GM23338 (cell line): ENCODE data around the gene ADH5. TPM values are rescaled to one million over a fixed set of nuclear protein-coding genes. Genes with fewer than 3 reads are reported as not detected.

ENCODE experiments used
- ATAC-seq: fragments of 200-7000 bp; cut with Tn5 transposase; 3 replicates; pipeline ENCODE4 v1.9.1; 2020
- DNase-seq: peaks from one replicate; pipeline ENCODE4 v3.0.0-alpha.2; 2015; ENCODE audit warnings: low spot score
- H2AFZ ChIP-seq: fragments of 200-600 bp; sonication (generic); 2 replicates; pipeline ENCODE4 v1.8.0; 2016; ENCODE audit warnings: antibody characterized with exemption, mild to moderate bottlenecking, moderate library complexity
- H3F3A ChIP-seq: fragments of 200-600 bp; sonication (generic); replicated peaks from 2 replicates; pipeline ENCODE4 v1.8.0; 2017; ENCODE audit warnings: antibody characterized with exemption, mixed run types, low read depth
- H3K27ac ChIP-seq: fragments of 200-600 bp; sonication (generic); 2 replicates; pipeline ENCODE4 v1.6.1; 2016; ENCODE audit warnings: low read depth
- H3K27me3 ChIP-seq: fragments of 200-600 bp; sonication (generic); 2 replicates; pipeline ENCODE4 v1.8.0; 2016; ENCODE audit warnings: mild to moderate bottlenecking, mixed run types, moderate library complexity; ENCODE audit not compliant: insufficient read depth
- H3K36me3 ChIP-seq: fragments of 200-600 bp; sonication (generic); 2 replicates; pipeline ENCODE4 v1.8.0; 2016; ENCODE audit warnings: mild to moderate bottlenecking; ENCODE audit not compliant: insufficient read depth
- H3K4me1 ChIP-seq: fragments of 200-600 bp; sonication (generic); 2 replicates; pipeline ENCODE4 v1.8.0; 2016; ENCODE audit warnings: mild to moderate bottlenecking, moderate library complexity; ENCODE audit not compliant: insufficient read depth
- H3K4me2 ChIP-seq: fragments of 200-600 bp; sonication (generic); 2 replicates; pipeline ENCODE4 v1.7.1; 2017; ENCODE audit warnings: mixed run types
- H3K4me3 ChIP-seq: fragments of 200-600 bp; sonication (generic); 2 replicates; pipeline ENCODE4 v1.6.1; 2016; ENCODE audit warnings: mixed run types
- H3K79me2 ChIP-seq: fragments of 200-600 bp; sonication (generic); replicated peaks from 2 replicates; pipeline ENCODE4 v1.8.0; 2017; ENCODE audit warnings: mild to moderate bottlenecking; ENCODE audit not compliant: insufficient read depth
- H3K9me2 ChIP-seq: fragments of 200-600 bp; sonication (generic); 2 replicates; pipeline ENCODE4 v1.8.0; 2017; ENCODE audit not compliant: insufficient read depth
- H4K20me1 ChIP-seq: fragments of 200-600 bp; sonication (generic); replicated peaks from 2 replicates; pipeline ENCODE4 v1.8.0; 2017; ENCODE audit warnings: mild to moderate bottlenecking; ENCODE audit not compliant: insufficient read depth
- H3K27ac Mint-ChIP-seq: 2 replicates; pipeline ENCODE4 v1.8.0; 2020; ENCODE audit warnings: inconsistent platforms, mild to moderate bottlenecking, moderate library complexity, mixed read lengths
- H3K27me3 Mint-ChIP-seq: 3 replicates; pipeline ENCODE4 v1.8.0; 2022; ENCODE audit warnings: low read depth, mild to moderate bottlenecking, moderate library complexity, mixed read lengths, inconsistent platforms; ENCODE audit not compliant: insufficient read depth, poor library complexity
- H3K36me3 Mint-ChIP-seq: 3 replicates; pipeline ENCODE4 v1.8.0; 2021; ENCODE audit warnings: low read depth, mild to moderate bottlenecking, inconsistent platforms, moderate library complexity, mixed read lengths
- H3K4me1 Mint-ChIP-seq: 3 replicates; pipeline ENCODE4 v1.8.0; 2020; ENCODE audit warnings: mild to moderate bottlenecking, inconsistent platforms, mixed read lengths
- H3K4me3 Mint-ChIP-seq: 3 replicates; pipeline ENCODE4 v1.8.0; 2021; ENCODE audit warnings: moderate library complexity, mild to moderate bottlenecking, inconsistent platforms, mixed read lengths
- H3K9me3 Mint-ChIP-seq: 3 replicates; pipeline ENCODE4 v1.8.0; 2020; ENCODE audit warnings: moderate library complexity, mild to moderate bottlenecking, inconsistent platforms, mixed read lengths
- CREB1 ChIP-seq: fragments of 250-450 bp; sonication (Bioruptor Pico); IDR thresholded peaks from 2 replicates; pipeline ENCODE4 v1.5.0; 2020; ENCODE audit warnings: low read depth, mild to moderate bottlenecking, moderate library complexity
- CTCF ChIP-seq, 2 experiments: fragments of 200-600 bp in 1 of 2; sonication (generic) in 1 of 2; conservative IDR thresholded peaks; 2 replicates each; pipeline versions ENCODE4 v1.5.1 to v1.6.1; 2016 to 2017; ENCODE audit warnings: antibody characterized with exemption in 2 of 2, low read depth in 2 of 2, mild to moderate bottlenecking in 2 of 2, moderate library complexity in 1 of 2
- ETS1 ChIP-seq: IDR thresholded peaks from 2 replicates; pipeline ENCODE4 v1.6.1; 2016; ENCODE audit warnings: antibody characterized with exemption
- EZH2 ChIP-seq: fragments of 200-600 bp; sonication (generic); IDR thresholded peaks from one replicate; pipeline ENCODE4 v1.8.0; 2017; ENCODE audit warnings: antibody characterized with exemption, mild to moderate bottlenecking, low read depth; ENCODE audit not compliant: unreplicated experiment
- EZH2phosphoT487 ChIP-seq: fragments of 200-600 bp; sonication (generic); IDR thresholded peaks from one replicate; pipeline ENCODE4 v1.8.1; 2018; ENCODE audit warnings: antibody characterized with exemption; ENCODE audit not compliant: unreplicated experiment
- JUNB ChIP-seq: IDR thresholded peaks from one replicate; pipeline ENCODE4 v1.6.1; 2016; ENCODE audit warnings: antibody characterized with exemption; ENCODE audit not compliant: unreplicated experiment
- NANOG ChIP-seq: IDR thresholded peaks from 2 replicates; pipeline ENCODE4 v1.6.1; 2016; ENCODE audit warnings: antibody characterized with exemption, borderline replicate concordance
- POLR2AphosphoS5 ChIP-seq: IDR thresholded peaks from 2 replicates; pipeline ENCODE4 v1.6.1; 2016; ENCODE audit warnings: antibody characterized with exemption, low read depth
- REST ChIP-seq: IDR thresholded peaks from one replicate; pipeline ENCODE4 v1.6.1; 2018; ENCODE audit warnings: antibody characterized with exemption; ENCODE audit not compliant: unreplicated experiment
- STAT1 ChIP-seq: IDR thresholded peaks from one replicate; pipeline ENCODE4 v1.6.1; 2016; ENCODE audit warnings: antibody characterized with exemption; ENCODE audit not compliant: unreplicated experiment
- ZNF114 ChIP-seq: fragments of 250-450 bp; sonication (Bioruptor Pico); IDR thresholded peaks from 2 replicates; pipeline ENCODE4 v1.5.0; 2020; ENCODE audit warnings: mild to moderate bottlenecking, moderate library complexity
- ZNF331 ChIP-seq: fragments of 250-450 bp; sonication (Bioruptor Pico); IDR thresholded peaks from 2 replicates; pipeline ENCODE4 v1.5.0; 2020; ENCODE audit warnings: low read depth, mild to moderate bottlenecking, moderate library complexity
- ZNF462 ChIP-seq: fragments of 250-450 bp; sonication (Bioruptor Pico); IDR thresholded peaks from 2 replicates; pipeline ENCODE4 v1.5.0; 2020; ENCODE audit warnings: mild to moderate bottlenecking, moderate library complexity
- polyA plus RNA-seq: library from polyadenylated mRNA; unstranded; fragments of >200 nt; fragmentation: Nextera tagmentation; extraction: Ambion mirVana; gene quantifications from 2 replicates; pipeline ENCODE4 v1.2.1, GENCODE V29; 2016
- total RNA-seq: library from RNA; depleted of rRNA; stranded (reverse); fragments of >200 nt; shearing (Covaris generic); gene quantifications from 2 replicates; pipeline ENCODE4 v1.2.3, GENCODE V29; 2014

The ADH5 gene
- total and polyA plus RNA-seq, 2 experiments from 2014 or later: 224 to 250 TPM

GRCh38 chr4:99052902-99053301, 35.7 kb downstream of the ADH5 start:
- 0 out of 3 replicates have a peak, but pooled peaks cover 2% of the 10 kb centered on the region for H3K9me3 Mint-ChIP-seq
- DNase-seq (no peak), ATAC-seq (no peak)
- no peaks in the 10 kb centered on the region for H3K27me3 Mint-ChIP-seq
- Histone ChIP-seq H4K20me1 (peaks cover 35% of the 10 kb centered on the region), H3K4me2 (no peak overlapping the region), H3K36me3 (peaks cover 50% of the 10 kb centered on the region), H3K9me2 (no peaks in the 10 kb centered on the region), H3K27ac (no peak overlapping the region), H3K79me2 (peaks cover 25% of the 10 kb centered on the region), H3K4me3 (no peak overlapping the region), H3K27me3 (no peaks in the 10 kb centered on the region), H2AFZ (no peak overlapping the region), H3F3A (no peaks in the 10 kb centered on the region), H3K4me1 (peaks cover 3% of the 10 kb centered on the region; the same call in 1 of the 2 replicates)
- H3K4me3 Mint-ChIP-seq: no peak overlapping the region
- peaks cover 74% of the 10 kb centered on the region for H3K36me3 Mint-ChIP-seq
- TF ChIP-seq ZNF114 (CRISPR knock-in tag) (no peak), JUNB (no peak), REST (no peak), CREB1 (CRISPR knock-in tag) (no peak), EZH2 (no peak), EZH2phosphoT487 (no peak), CTCF (conservative IDR thresholded peaks at IDR 0.05; ENCODE audit: low read depth in 2 of 2) (no peak), ZNF462 (no peak), ETS1 (no peak), NANOG (no peak), ZNF331 (CRISPR knock-in tag) (no peak), STAT1 (no peak), POLR2AphosphoS5 (no peak)
- no peak overlapping the region for H3K27ac Mint-ChIP-seq
- peaks cover 6% of the 10 kb centered on the region for H3K4me1 Mint-ChIP-seq
